G401 (cell line): ENCODE results near the gene ADAMTS1. TPM values are rescaled to one million over a fixed set of nuclear protein-coding genes. Genes with fewer than 3 reads are reported as not detected.

Experiments
- DNase-seq: peaks from one replicate; pipeline ENCODE4 v3.0.0-alpha.2; 2015; ENCODE audit warnings: low spot score
- in situ Hi-C: cut with HindIII; loops from 2 replicates; pipeline ENCODE4 v1.10.0; 2016; ENCODE audit warnings: low sequenced_read_pairs, mixed read lengths
- total RNA-seq: library from RNA; depleted of rRNA; stranded (reverse); fragments of >200 nt; shearing (Covaris generic); gene quantifications from 2 replicates; pipeline ENCODE4 v1.2.3, GENCODE V29; 2014

The ADAMTS1 gene
- total RNA-seq, 1 experiment from 2014 or later = 86.8 TPM

- in situ Hi-C loops = no loop called here
- no peak for DNase-seq
Measured at GRCh38 chr21:26819740-26820324, 25.4 kb downstream of the ADAMTS1 start.

GRCh38 chr21:26818906-26819305 lies 26.3 kb downstream of the ADAMTS1 start:
- DNase-seq = no peak

DNA sequence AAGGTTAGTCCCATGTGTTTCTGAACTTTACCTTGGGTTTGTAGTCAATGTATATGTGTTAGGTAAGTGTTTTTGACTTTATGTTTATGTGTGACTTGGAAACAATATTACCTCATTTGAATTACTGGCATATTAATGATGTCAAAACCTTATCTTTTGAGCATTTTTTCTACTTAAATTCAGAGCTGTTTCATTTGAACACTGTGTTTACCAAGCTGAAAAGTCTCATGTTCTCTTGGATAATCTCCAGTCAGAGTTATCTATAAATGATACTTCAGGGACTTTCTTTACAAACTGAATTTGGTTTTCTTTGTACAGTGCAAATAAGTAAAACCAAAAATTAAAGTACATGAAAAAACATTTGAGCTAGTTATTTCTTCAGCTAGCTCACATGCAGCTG lies 30.0 kb downstream of the ADAMTS1 start:
- in situ Hi-C loops = no loop called here
- no peak for DNase-seq

More at GRCh38 chr21:26818906-26819305, 26.3 kb downstream of the ADAMTS1 start:
- in situ Hi-C loops = no loop called here

- in situ Hi-C loops = no loop called here
- no peak for DNase-seq
Measured at GRCh38 chr21:26814386-26814785, 30.8 kb downstream of the ADAMTS1 start.

DNA sequence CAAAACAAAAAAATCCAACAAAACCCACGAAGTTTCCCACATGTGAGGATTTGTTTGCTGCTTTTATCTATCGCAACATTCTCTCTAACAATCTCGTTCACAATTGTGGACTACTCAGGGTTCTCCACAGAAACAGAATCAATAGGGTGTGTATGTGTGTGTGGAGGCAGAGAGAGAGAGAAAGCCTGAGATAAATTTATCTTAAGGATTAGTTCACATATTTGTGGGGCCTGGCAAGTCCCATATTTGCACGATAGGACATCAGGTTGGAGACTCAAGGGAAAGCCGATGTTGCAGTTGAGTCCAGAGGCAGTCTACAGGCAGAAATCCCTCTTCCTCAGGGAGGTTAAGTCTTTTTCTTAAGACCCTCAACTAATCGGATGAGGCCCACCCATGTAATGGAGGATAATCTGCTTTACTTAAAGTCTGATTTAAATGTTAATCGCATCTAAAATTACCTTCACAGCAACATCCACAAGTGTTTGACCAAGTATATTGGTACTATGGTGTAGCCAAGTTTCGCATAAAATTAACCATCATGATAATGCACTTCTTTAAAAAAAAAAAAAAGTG lies 31.7 kb downstream of the ADAMTS1 start:
- in situ Hi-C loops = no loop called here
- DNase-seq = no peak

- in situ Hi-C loops = no loop called here
Measured at GRCh38 chr21:26812173-26812572, 33.0 kb downstream of the ADAMTS1 start.

DNA sequence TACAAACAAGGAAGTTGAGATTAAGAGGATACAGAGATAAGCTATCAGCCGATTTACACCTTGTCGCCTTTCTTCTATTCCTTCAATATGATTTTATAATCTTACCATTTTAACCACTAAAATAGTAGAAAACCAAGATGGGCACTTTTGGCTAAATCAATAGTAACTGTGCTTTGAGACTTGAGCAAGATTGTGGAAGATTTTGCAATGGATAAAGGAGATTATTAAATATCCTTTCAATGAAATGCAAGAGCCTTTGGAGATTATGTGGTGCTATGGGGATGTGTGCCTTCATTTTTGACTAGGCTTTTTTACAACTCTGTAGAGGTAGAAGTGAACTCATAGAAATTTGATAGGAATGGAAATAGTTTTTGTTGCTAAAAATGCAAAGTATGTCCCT lies 33.7 kb downstream of the ADAMTS1 start:
- in situ Hi-C loops = no loop called here
- no peak for DNase-seq

More at GRCh38 chr21:26812173-26812572, 33.0 kb downstream of the ADAMTS1 start:
- no peak for DNase-seq

DNA sequence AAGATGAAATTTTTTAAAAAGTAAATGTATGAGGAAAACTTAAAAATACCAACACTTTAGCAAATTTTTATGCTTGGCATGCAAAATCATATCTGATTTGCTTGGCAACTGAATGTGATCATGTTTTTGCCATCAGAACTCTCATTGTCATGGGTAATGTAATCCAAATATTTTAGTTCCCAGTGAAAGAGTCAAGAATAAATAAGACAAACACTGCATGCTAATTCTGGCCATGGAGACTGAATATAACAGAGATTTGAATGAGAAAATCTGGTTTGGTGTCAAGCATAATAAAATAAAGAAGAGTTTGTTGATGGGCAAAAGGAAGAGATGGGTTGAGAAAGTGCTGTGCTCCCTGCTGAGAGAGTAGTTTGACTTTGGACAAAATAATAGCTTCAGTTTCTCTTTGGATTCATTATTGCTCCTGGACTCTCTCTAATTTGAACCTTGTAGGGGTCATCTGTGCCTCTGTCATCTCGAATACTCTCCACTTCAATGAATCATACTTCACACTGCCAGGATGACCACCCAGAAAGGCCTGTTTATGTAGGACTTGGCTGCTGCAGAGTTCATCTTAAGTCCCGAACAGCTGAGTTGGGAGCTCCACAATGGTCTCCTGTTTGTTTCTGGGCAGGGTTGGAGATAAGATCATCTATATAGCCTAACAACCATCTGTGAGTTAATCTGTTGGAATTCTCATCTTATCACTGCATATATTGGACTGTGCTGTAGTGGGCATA lies 34.4 kb downstream of the ADAMTS1 start:
- no peak for DNase-seq

DNA sequence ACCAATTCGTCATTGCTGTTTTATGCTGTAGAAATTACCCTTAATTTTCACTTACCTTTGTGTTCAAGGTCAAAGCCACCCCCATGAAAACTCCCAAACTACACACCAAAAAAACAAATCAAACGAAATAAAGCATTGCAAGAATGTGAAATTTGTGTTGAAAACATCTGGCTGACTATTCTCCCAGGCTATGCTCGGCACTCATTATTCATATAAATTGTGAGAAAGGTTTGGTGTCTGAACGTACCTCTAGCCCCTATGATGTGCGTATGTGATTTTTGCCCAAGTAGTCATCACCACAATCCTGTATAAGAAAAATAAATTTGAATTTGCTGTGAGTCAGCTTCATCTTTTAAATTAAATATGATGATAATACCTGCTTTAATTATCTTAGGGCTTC lies 34.9 kb downstream of the ADAMTS1 start:
- in situ Hi-C loops = no loop called here
- DNase-seq = no peak

More for the DNA sequence above, 34.4 kb downstream of the ADAMTS1 start:
- in situ Hi-C loops = no loop called here

DNA sequence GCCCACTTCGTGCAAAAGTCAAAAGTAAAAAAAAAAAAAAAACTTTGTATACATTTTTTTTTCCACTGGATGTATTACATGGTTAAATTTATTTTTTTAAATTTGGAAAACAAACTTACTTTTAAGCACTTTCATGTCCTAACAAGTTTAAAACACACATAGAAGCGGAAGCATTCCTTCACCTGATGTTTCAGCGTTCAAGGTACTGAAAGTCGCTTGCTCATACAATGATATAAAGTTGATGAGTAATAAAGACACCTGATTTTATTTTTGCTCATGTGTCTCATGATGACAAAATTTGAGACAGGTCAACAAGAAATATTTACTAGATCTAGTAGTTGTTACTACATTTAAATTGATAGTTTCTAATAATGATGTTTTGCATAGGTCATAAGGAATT lies 35.5 kb downstream of the ADAMTS1 start:
- no peak for DNase-seq
- in situ Hi-C loops = no loop called here

DNA sequence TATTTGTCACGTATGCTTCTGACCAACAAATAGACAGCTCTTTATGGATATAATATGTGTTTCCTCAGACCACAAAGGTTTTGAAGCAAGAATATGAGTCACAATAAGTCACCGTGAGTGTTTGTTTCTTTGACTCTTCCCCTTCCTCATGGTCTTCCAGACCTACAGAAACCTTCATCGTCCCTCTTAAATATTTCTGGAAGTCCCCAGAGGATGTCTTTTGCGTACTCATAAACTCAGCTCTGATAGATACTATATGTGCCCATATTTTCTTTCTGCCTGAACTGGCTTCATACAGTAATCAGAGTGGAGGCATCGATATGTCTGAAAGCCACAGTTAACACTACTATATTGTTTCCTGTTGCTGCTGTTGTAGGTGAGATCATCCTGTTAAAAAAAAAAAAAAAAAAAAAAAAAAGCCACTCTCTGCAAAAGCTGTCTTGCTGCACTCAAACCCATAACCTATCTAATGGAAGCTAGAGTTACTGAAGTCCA lies 38.4 kb downstream of the ADAMTS1 start:
- in situ Hi-C loops = no loop called here
- DNase-seq = no peak

DNA sequence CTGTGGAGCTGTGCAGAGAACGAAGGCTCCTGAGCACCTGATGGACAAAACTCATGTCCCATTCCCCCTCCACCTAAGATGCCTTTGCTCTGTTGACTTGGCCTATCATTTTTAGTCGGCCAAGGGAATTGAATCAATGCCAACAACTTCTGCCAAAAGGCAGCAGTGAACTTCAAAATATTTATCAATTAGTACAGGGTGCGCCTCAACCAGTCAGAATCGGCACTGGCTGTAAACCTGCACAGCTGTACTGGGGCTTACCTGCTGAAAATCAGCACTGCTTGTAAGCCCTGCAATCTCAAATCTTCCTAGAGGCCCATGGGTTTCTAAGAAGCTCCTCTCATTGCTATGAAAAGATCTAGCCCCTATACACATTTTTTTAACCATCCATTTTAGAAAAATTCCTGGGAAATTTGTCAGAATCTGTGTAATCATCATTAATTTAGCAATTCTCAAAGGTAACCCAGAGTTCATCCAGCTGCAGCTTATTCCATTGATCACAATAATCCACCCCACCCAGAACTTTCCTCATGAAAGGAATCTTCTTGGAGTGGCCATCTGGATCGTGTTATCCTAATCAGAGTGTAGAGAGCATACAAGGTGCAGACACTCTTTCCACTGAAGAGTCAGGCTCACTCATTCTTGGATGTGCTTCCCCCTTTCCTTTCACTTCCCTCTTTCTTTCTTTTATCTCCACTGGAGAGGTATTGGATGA lies 40.2 kb downstream of the ADAMTS1 start:
- no peak for DNase-seq
- in situ Hi-C loops = no loop called here

GRCh38 chr21:26801498-26801897 lies 43.7 kb downstream of the ADAMTS1 start:
- in situ Hi-C loops = no loop called here
- no peak for DNase-seq

- in situ Hi-C loops = no loop called here
- DNase-seq = no peak
Measured at GRCh38 chr21:26800970-26801431, 44.2 kb downstream of the ADAMTS1 start.

GRCh38 chr21:26800455-26800854 lies 44.8 kb downstream of the ADAMTS1 start:
- no peak for DNase-seq
- in situ Hi-C loops = no loop called here

- in situ Hi-C loops = no loop called here
- no peak for DNase-seq
Measured at GRCh38 chr21:26800001-26800400, 45.2 kb downstream of the ADAMTS1 start.

DNA sequence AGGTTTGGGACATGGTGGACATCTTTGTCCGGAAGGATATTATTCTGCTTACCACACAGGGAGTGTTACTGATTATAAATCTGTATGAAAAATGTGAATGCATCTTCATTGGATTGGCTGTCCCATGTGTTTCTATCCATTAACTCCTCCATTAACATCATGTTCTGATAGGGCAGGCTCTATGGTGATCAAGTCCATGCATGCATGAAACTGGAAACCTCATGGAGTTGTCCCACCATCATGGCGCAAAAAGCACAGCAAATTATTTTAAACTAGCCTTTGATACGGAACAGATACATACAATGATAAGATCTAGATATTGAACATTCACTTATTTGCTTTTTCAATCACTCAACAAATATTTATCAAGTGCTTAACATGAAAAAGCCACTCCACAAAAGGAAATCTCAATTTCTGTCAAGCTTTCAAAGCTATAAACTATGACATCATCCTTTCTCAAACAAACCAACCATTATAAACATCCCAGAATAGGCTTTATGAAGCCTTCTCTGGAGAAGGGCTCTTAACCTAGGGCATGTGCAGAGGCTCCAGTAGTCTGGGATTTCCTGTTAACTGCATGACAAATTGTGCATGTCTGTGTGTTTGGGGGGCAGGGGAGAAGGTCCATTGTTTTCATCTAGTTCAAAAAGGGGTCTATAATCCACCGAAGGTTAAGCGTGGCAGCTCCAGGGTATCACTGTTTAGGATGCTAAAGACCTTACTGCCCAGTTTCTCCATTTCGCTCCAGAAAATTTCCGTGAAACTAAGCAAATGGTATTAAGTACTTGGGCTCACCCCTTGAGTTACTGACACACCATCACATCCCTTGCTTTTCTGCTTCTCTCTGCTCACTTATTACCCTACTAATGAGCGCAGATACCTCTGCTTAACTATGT lies 46.1 kb downstream of the ADAMTS1 start:
- DNase-seq = no peak
- in situ Hi-C loops = no loop called here

GRCh38 chr21:26797878-26798456 lies 47.2 kb downstream of the ADAMTS1 start:
- no peak for DNase-seq
- in situ Hi-C loops = no loop called here
